Esophagus muscularis mucosa (tissue), 4 donors: Measurements from ENCODE around the gene ZNF532. TPM values are rescaled to one million over a fixed set of nuclear protein-coding genes. Genes with fewer than 3 reads are reported as not detected.

Source experiments
- DNase-seq: peaks from one replicate; pipeline ENCODE4 v3.0.0-alpha.2; 2017; ENCODE audit errors: extremely low spot score
- H3K27ac ChIP-seq, 4 donors: fragments of 200-600 bp; sonication (generic); replicated peaks in 1 of 4; 1 replicate in 3 of 4; 2 replicates in 1 of 4; pipeline ENCODE4 v1.5.1; 2016 to 2019; ENCODE audit warnings: mild to moderate bottlenecking in 1 of 4
- H3K27me3 ChIP-seq, 4 donors: fragments of 200-600 bp; sonication (generic); one replicate each; pipeline versions ENCODE4 v1.5.1 to v1.6.0; 2016 to 2019
- H3K36me3 ChIP-seq, 4 donors: fragments of 200-600 bp; sonication (generic); one replicate each; pipeline ENCODE4 v1.5.1; 2016 to 2019
- H3K4me1 ChIP-seq, 4 donors: fragments of 200-600 bp; sonication (generic); one replicate each; pipeline ENCODE4 v1.5.1; 2016 to 2019
- H3K4me3 ChIP-seq, 4 donors: fragments of 200-600 bp; sonication (generic); 1 replicate in 2 of 4; 2 replicates in 2 of 4; pipeline ENCODE4 v1.5.1; 2016 to 2019; ENCODE audit warnings: mild to moderate bottlenecking in 4 of 4, moderate library complexity in 1 of 4
- H3K9me3 ChIP-seq, 4 donors: fragments of 200-600 bp; sonication (generic); 1 replicate in 3 of 4; 2 replicates in 1 of 4; pipeline ENCODE4 v1.5.1; 2016 to 2019
- CTCF ChIP-seq, 3 experiments: fragments of 200-600 bp in 2 of 3; fragments of 450-650 bp in 1 of 3; sonication (generic) in 2 of 3; IDR thresholded peaks; one replicate each; pipeline ENCODE4 v1.5.1; 2017 to 2019; ENCODE audit warnings: antibody characterized with exemption in 3 of 3, mild to moderate bottlenecking in 2 of 3, moderate library complexity in 1 of 3
- EP300 ChIP-seq: sonication (generic); formaldehyde crosslinking; IDR thresholded peaks from one replicate; pipeline ENCODE4 v1.6.1; 2017; ENCODE audit warnings: antibody characterized with exemption
- POLR2A ChIP-seq: fragments of 450-650 bp; IDR thresholded peaks from one replicate; pipeline ENCODE4 v1.6.1; 2017; ENCODE audit warnings: antibody characterized with exemption, moderate library complexity, mild to moderate bottlenecking, low read depth
- POLR2AphosphoS5 ChIP-seq, 2 donors: sonication (generic); formaldehyde crosslinking; IDR thresholded peaks; one replicate each; pipeline ENCODE4 v1.6.1; 2017; ENCODE audit warnings: antibody characterized with exemption in 2 of 2
- WGBS: methylation state at CpG from one replicate; pipeline ENCODE4 v1.1.5; 2018; 5-methylcytosine and 5-hydroxymethylcytosine counted together
- intact Hi-C: fragments of 100-400 bp; cut with DNase I; formaldehyde crosslinking; loops from one replicate; pipeline ENCODE4 v1.15.1; 2023
- total RNA-seq, 4 donors: library from RNA; depleted of rRNA; stranded (reverse); fragments of >200 nt; gene quantifications; one replicate each; pipeline versions ENCODE4 v1.1.0 to v1.2.1, GENCODE V29; 2016

Gene ZNF532
- total RNA-seq, 4 donors from 2014 or later = 62.3 to 121 (median 64.7) TPM

DNA sequence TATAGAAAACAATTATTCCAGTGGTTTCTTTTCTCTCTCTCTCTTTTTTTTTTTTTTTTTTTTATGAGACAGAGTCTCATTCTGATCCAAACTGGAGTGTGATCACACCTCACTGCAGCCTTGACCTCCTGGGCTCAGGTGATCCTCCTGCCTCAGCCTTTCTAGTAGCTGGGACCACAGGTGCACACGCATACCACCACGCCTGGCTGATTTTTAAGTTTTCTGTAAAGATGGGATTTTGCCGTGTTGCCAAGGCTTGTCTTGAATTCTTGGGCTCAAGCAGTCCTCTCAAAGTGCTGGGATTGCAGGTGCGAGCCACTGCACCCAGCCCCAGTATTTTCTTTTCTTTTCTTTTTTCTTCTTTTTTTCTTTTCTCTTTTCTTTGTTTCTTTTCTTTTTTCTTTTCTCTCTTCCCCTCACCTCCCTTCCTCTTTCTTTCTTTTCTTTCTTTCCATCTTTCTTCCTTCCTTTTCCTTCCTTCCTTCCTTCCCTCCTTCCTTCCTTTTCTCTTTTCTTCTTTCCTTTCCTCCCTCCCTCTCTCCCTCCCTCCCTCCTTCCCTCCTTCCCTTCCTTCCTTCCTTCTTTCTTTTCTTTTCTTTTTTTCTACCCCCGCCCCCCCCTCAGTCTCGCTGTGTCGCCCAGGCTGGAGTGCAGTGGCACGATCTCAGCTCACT, 76.9 kb downstream of the ZNF532 start:
- H3K4me1 ChIP-seq = peaks cover 11 to 18% (median 17%) of the 10 kb centered on the region in 4 donors

GRCh38 chr18:58943896-58944295, 79.2 kb downstream of the ZNF532 start:
- Histone ChIP-seq H3K4me1 (peaks cover 3 to 9% (median 6%) of the 10 kb centered on the region in 4 donors), H3K27me3 (no peaks in the 10 kb centered on the region), H3K4me3 (no peak overlapping the region), H3K9me3 (no peaks in the 10 kb centered on the region), H3K27ac (no peak overlapping the region), H3K36me3 (peaks cover 9 to 70% (median 34%) of the 10 kb centered on the region in 4 donors)
- TF ChIP-seq POLR2A = no peak
- TF ChIP-seq CTCF (IDR thresholded peaks at IDR 0.05) = no peak
- no peak for TF ChIP-seq POLR2AphosphoS5 (IDR thresholded peaks at IDR 0.05)
- TF ChIP-seq EP300 = no peak
- 64% methylated on average over 3 of the region's 3 CpGs for WGBS
- no peak for DNase-seq
- intact Hi-C loops = no loop called here

More for the DNA sequence above, 76.9 kb downstream of the ZNF532 start:
- Histone ChIP-seq H3K36me3 (peaks cover 5 to 64% (median 28%) of the 10 kb centered on the region in 4 donors), H3K9me3 (no peaks in the 10 kb centered on the region), H3K4me3 (no peak overlapping the region), H3K27ac (no peak overlapping the region), H3K27me3 (no peaks in the 10 kb centered on the region)
- 98% methylated on average over 8 of the region's 8 CpGs for WGBS
- intact Hi-C loops = no loop called here
- TF ChIP-seq POLR2A = no peak
- DNase-seq = no peak

- Histone ChIP-seq H3K9me3 (no peaks in the 10 kb centered on the region), H3K36me3 (peaks cover 12 to 64% (median 20%) of the 10 kb centered on the region in 4 donors), H3K27me3 (no peaks in the 10 kb centered on the region), H3K4me3 (no peak overlapping the region), H3K4me1 (peaks cover 3 to 7% (median 6%) of the 10 kb centered on the region in 4 donors), H3K27ac (no peak overlapping the region)
- intact Hi-C loops = no loop called here
- 92% methylated on average over 7 of the region's 7 CpGs for WGBS
- TF ChIP-seq POLR2AphosphoS5 (IDR thresholded peaks at IDR 0.05) (no peak), POLR2A (no peak), CTCF (IDR thresholded peaks at IDR 0.05) (no peak), EP300 (no peak)
- DNase-seq = no peak
Observed at GRCh38 chr18:58947136-58947732, 82.6 kb downstream of the ZNF532 start.

DNA sequence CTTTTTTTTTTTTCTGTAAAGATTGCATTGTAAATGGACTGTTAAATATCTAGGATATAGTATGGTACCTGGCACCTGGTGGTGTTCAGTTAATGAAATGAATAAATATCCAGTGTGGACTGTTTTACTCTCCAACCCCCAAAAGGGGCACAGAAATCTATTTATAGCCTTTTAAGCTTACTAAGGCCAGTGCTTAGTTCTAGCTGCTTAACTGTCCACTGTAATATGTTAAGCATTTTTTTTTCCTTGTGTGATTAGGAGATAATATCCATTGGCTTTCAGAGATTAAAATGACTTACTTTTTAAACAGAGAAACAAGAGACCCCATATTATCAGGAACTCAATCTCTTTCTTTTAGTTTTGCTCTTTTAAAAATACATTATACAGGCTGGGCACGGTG, 84.4 kb downstream of the ZNF532 start:
- H3K27ac ChIP-seq = no peak overlapping the region
- no peak for TF ChIP-seq CTCF (IDR thresholded peaks at IDR 0.05)
- no peak for TF ChIP-seq EP300
- no peak for TF ChIP-seq POLR2A
- no peak for TF ChIP-seq POLR2AphosphoS5 (IDR thresholded peaks at IDR 0.05)
- no peaks in the 10 kb centered on the region for H3K9me3 ChIP-seq
- no peak overlapping the region for H3K4me3 ChIP-seq
- WGBS = 100% methylated on average over 1 of the region's 1 CpG
- no peaks in the 10 kb centered on the region for H3K27me3 ChIP-seq
- peaks cover 0 to 11% (median 6%) of the 10 kb centered on the region in 4 donors for H3K4me1 ChIP-seq
- H3K36me3 ChIP-seq = peaks cover 12 to 70% (median 22%) of the 10 kb centered on the region in 4 donors
- no peak for DNase-seq
- intact Hi-C loops = no loop called here

DNA sequence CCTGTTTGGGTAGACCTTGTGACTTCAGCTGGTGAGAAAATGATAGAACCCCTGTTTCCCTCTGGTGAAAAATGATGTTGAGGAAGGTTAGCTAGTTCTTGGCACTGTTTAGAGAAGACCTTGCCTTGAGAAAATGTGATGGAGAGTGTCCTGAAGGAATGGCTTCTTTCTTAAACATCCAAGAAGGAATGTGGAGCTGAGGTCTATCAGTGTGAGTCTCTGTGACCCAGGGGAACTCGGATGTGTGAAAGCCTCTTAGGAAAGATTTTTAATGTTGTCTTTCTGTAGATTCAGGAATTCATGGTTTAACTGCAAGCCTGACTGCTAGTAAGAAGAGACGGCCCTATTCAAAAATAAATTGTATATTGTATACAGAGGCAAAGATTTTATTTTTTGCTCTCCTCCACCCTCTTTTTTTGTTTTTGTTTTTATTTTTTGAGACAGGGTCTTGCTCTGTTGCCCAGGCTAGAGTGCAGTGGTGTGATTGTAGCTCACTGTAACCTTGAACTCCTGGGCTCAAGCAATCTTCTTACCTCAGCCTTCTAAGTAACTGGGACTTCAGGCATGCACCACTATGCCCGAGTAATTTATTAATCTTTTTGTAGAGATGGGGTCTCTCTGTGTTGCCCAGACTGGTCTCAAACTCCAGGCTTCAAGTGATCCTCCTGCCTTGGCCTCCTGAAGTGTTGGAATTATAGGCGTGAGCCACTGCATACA, 87.5 kb downstream of the ZNF532 start:
- Histone ChIP-seq H3K36me3 (peaks cover 12 to 68% (median 18%) of the 10 kb centered on the region in 4 donors), H3K4me1 (peaks cover 0 to 10% (median 7%) of the 10 kb centered on the region in 4 donors), H3K4me3 (no peak overlapping the region), H3K27me3 (no peaks in the 10 kb centered on the region), H3K9me3 (no peaks in the 10 kb centered on the region), H3K27ac (no peak overlapping the region)
- WGBS = 90% methylated on average over 4 of the region's 4 CpGs
- intact Hi-C loops = no loop called here
- DNase-seq = no peak
- TF ChIP-seq CTCF (IDR thresholded peaks at IDR 0.05) = no peak
- no peak for TF ChIP-seq EP300
